Activated T-cell treated with anti-CD3 and anti-CD28 coated beads, Interleukin-2, amount 50 U/mL, for 24 hours (primary cell): ENCODE results near the gene NLRP1.

Experiments used
- DNase-seq: peaks from one replicate; pipeline ENCODE4 v3.0.0-alpha.2; 2020
- H3K27ac Mint-ChIP-seq: 2 replicates; pipeline ENCODE4 v1.8.0; 2020; ENCODE audit warnings: mild to moderate bottlenecking, mixed read lengths
- H3K27me3 Mint-ChIP-seq: 2 replicates; pipeline ENCODE4 v1.8.0; 2020; ENCODE audit warnings: mixed read lengths
- H3K36me3 Mint-ChIP-seq: 2 replicates; pipeline ENCODE4 v1.8.0; 2020; ENCODE audit warnings: low read depth, mixed read lengths
- H3K4me1 Mint-ChIP-seq: 2 replicates; pipeline ENCODE4 v1.8.0; 2020; ENCODE audit warnings: low read depth, mixed read lengths
- H3K4me3 Mint-ChIP-seq: 2 replicates; pipeline ENCODE4 v1.8.0; 2020; ENCODE audit warnings: mild to moderate bottlenecking, moderate library complexity, mixed read lengths
- H3K9me3 Mint-ChIP-seq: 2 replicates; pipeline ENCODE4 v1.8.0; 2020; ENCODE audit warnings: mixed read lengths

NLRP1 gene

DNA sequence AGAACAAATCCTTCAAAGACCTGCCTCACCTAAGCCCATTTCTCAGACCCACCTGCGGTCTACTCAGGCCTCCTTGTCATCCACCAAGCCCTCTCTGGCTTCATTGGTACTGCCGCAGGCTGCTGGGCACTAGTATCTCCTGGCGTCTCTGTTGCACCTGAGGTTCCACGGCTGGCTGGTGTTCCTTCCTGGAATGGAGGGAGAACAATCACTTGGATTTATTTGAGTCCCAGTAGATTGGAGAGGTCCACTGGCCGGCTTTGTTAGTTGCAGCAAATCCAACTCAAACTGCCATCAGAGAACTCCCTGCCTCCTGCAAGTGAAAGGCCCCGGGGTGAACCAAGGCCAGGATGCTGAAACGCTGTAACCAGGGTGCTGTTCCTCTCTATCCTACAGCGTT, 82.6 kb downstream of the NLRP1 start:
- Mint-ChIP-seq H3K27me3 (no peaks in the 10 kb centered on the region), H3K27ac (no peak overlapping the region), H3K9me3 (no peaks in the 10 kb centered on the region), H3K4me3 (peak overlapping the region; percentile 75), H3K4me1 (peaks cover 16% of the 10 kb centered on the region), H3K36me3 (no peaks in the 10 kb centered on the region)
- no peak for DNase-seq

DNA sequence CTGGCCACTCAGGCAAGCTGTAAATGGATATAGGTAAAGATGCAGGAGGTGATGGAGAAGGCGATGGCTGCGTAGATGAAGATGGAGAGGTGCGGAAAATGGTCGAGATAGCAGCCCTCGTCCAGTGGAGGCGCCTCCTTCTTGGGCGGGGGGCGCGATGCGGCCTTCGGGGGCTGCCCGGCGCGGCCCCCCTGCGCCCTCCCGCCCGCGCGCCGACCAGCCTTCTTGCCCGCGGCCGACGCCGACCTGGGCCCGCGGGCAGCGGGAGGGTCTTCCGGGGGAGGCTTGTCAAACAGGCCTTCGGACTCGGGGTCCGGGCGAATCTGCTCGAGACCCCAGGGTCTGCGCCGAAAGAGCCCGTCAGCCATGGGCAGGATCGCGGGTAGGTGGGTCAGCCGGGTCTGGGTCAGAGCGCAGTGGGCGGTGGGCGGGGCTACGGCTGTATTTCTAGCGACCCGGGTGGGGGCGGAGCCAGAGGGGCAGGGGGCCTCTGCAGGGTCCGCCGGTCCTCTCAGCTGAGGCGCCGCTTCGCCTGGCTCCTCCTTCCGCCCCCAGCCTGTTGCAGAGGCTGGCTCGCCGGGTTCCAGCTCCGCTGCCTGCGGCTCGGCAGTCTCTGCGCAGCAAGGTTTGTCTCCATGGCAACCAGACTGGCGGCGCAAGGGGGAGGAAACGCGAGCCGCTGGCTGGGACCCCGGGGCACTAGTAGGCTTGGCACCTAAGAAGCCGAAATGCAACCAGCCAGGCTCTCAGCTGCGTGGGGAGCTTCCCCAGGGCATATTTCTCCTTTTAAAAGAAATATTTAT, 83.5 kb downstream of the NLRP1 start:
- no peaks in the 10 kb centered on the region for H3K9me3 Mint-ChIP-seq
- peak overlapping the region; percentile 85 for H3K4me3 Mint-ChIP-seq
- H3K4me1 Mint-ChIP-seq: peaks cover 16% of the 10 kb centered on the region
- peak overlapping the region; percentile 24 for H3K27ac Mint-ChIP-seq
- no peaks in the 10 kb centered on the region for H3K36me3 Mint-ChIP-seq
- no peaks in the 10 kb centered on the region for H3K27me3 Mint-ChIP-seq
- peak; percentile 80 for DNase-seq

DNA sequence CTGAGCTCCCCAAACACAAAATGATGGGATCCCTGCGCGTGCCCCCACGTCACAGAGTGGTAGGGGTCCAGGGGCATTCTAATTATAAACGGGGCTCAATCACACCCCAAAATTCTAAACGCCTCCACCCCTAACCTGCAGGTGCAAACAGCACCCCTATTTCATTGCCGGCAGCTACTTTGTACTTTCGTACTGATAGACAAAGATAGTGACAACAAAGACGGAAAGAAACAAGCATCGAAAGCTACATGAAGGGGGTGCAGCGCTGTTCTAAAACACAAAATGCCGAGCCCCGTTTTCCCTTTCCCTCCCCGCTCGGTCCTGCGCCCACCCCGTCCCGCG, 84.1 kb downstream of the NLRP1 start:
- Mint-ChIP-seq H3K27ac (no peak overlapping the region), H3K27me3 (no peaks in the 10 kb centered on the region), H3K36me3 (no peaks in the 10 kb centered on the region), H3K4me1 (peaks cover 16% of the 10 kb centered on the region), H3K9me3 (no peaks in the 10 kb centered on the region), H3K4me3 (peak overlapping the region; percentile 85)
- peak; percentile 49 for DNase-seq

DNA sequence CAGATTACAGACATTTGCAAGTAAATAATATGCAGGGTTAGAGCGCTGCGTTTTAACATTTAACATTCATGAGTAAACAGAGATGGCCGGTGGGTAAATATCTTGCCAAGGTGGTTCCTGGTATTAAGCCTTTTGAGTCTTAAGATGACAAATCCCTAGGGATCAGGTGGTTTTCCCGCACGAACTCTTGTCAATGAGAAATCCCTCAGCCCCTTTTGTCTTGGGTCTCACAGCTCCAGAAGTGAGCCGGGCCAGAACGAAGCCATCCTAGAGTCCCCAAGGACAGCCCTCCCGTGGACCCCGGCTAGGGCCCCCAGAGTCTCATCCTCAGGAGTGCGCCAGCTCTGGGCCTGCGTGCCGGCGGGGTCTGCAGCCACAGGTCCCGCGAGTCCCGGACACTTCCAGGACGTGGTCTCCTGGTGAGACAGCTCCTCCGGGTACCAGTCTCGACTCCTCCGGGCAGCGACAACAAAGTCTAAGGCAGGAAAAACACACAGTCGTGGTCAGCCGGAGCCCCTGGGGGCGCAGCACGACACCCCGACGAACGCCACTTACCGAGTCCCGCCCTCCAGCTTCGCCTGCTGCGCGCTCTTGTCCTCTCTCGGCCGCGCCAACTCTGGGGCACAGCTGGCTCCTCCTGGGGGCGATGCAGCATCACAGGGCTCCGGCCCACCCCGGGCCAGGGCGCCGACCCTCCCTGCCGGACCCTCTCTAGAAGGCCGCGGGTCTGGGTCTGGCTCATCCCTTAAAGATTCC, 84.7 kb downstream of the NLRP1 start:
- Mint-ChIP-seq H3K9me3 (no peaks in the 10 kb centered on the region), H3K4me1 (peaks cover 16% of the 10 kb centered on the region), H3K27ac (no peak overlapping the region), H3K36me3 (no peaks in the 10 kb centered on the region), H3K4me3 (peak overlapping the region; percentile 85), H3K27me3 (no peaks in the 10 kb centered on the region)
- DNase-seq: no peak

- Mint-ChIP-seq H3K9me3 (no peaks in the 10 kb centered on the region), H3K4me3 (no peak overlapping the region), H3K27ac (no peak overlapping the region), H3K27me3 (no peaks in the 10 kb centered on the region), H3K36me3 (peaks cover 40% of the 10 kb centered on the region), H3K4me1 (peaks cover 21% of the 10 kb centered on the region)
- DNase-seq: no peak
Observed at GRCh38 chr17:5492970-5493369, 91.3 kb downstream of the NLRP1 start.

- H3K36me3 Mint-ChIP-seq: peaks cover 77% of the 10 kb centered on the region
- peak overlapping the region; percentile 95 for H3K4me3 Mint-ChIP-seq
- no peak for DNase-seq
- H3K9me3 Mint-ChIP-seq: no peaks in the 10 kb centered on the region
- H3K27me3 Mint-ChIP-seq: no peaks in the 10 kb centered on the region
- H3K27ac Mint-ChIP-seq: peak overlapping the region; percentile 99
- H3K4me1 Mint-ChIP-seq: peaks cover 51% of the 10 kb centered on the region
Observed at GRCh38 chr17:5488752-5489151, 95.6 kb downstream of the NLRP1 start.

DNA sequence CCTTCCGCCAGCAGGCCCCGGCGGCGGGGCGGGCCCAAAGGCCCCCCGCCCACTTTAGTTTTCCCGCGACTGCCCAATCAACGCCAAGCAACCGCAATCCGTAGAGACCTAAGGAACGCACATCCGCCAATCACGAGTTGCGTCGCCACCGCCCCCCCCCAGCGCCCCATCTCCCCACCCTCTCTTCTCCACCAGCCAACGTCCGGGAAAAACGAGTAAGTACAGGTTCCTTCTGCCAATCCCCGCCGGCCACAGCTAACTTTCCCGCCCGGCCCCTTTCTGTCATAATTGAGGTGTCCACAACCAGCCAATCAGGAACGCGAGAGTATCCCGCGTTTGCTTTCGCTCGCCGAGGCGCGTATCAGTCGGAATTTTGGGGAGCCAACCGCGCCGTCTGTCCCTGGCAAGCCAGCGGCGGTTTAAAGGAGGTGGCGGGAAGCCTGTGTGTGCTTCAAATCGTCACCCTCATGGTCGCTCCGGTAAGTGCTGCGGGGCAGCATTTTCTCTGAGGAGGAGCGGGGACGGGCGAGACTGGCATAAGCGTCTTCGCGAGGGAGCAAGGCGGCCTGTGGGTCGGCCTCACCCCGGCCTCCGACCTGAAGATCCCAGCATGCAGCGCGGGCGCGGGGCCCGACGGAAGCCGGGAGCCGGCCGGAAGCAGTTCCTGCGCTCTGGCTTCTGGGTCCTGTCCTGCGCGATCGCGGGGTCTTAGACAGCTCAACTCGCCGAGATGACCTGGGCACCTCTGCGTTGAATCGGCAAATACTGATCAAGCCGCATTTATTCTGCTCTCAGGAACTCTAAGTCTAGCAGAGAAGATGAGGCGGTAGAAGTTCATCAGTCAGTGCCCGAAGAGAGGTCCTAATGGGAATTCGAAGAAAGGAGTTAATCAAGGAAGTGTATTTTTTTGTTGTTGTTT, 97.8 kb downstream of the NLRP1 start, which contains the start of gene MIS12:
MIS12 (plus strand) TSS at position 361 of the 919 bp plus-strand sequence. CDS start 2,297 bp downstream, outside the sequence.
- peaks cover 69% of the 10 kb centered on the region for H3K4me1 Mint-ChIP-seq
- no peaks in the 10 kb centered on the region for H3K27me3 Mint-ChIP-seq
- DNase-seq: peak; percentile 94
- H3K36me3 Mint-ChIP-seq: peaks cover 92% of the 10 kb centered on the region
- peak within 1 kb of the TSS; percentile 95 for H3K4me3 Mint-ChIP-seq
- no peaks in the 10 kb centered on the region for H3K9me3 Mint-ChIP-seq
- peak within 1 kb of the TSS; percentile 99 for H3K27ac Mint-ChIP-seq

DNA sequence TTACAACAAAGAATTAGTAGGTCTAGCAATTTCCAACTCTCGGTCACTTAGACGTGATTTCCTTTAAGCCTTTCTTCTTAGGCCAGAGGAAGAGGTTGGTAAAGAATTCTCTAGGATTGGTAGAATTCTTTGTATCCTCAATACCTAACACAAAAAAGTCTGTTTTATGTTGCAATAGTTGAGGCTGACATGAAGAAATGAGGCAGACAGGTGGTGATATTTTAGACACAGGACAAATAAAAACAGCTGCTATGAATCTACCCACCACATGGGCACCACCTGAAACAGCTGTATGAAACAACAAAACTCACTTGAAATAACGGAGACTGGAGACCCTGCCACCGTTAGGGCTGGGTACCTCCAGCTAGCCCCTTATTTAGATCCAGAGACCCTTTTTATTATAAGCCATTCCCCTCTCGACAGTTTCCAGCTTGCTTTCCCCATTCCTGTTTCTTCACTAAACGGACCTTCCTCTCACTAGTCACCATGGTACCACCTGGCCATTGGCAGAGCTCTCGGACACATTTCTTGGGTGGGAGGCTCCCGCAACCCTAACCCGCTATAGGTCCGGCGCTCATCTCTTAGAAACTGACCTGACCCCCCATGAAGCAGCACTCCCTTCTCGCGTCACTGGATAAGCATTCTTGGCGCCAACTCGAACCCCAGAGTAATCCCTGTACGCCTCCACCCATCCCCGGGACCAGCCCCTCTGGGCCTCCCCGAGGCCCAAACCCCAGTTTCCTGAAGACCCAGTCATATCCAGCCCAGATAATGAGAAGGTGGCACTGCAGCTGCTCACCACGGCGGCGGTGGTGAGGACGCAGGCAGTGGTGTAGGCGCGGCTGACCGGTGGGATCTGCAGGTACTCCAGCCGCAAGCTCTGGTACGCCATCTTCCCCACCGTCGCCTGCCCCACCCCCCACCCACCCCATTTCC, 98.8 kb downstream of the NLRP1 start, which contains the start of gene DERL2:
DERL2 (minus strand) TSS at position 909 of the 936 bp plus-strand sequence; CDS start at position 892, 17 bp downstream.
- Mint-ChIP-seq H3K27me3 (no peaks in the 10 kb centered on the region), H3K27ac (peak within 1 kb of the TSS; percentile 99), H3K4me1 (peaks cover 72% of the 10 kb centered on the region), H3K36me3 (peaks cover 94% of the 10 kb centered on the region), H3K4me3 (peak within 1 kb of the TSS; percentile 95), H3K9me3 (no peaks in the 10 kb centered on the region)
- no peak for DNase-seq

DNA sequence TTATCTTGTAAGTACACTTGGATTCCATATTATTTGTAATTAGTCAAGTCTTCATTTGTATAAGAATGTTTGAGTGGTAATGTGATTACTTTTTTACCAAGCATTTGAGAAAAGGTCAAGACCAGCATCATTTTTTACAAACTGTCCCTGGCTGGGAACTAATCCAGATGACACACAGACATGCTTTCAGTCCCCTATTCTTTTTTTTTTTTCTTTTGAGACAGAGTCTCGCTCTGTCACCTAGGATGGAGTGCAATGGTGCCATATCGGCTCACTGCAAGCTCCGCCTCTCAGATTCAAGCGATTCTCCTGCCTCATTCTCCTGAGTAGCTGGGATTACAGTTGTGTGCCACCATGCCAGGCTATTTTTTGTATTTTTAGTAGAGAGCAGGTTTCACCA, 102.9 kb downstream of the NLRP1 start:
- no peak for DNase-seq
- peaks cover 56% of the 10 kb centered on the region for H3K4me1 Mint-ChIP-seq
- peak overlapping the region; percentile 70 for H3K27ac Mint-ChIP-seq
- no peak overlapping the region for H3K4me3 Mint-ChIP-seq
- no peaks in the 10 kb centered on the region for H3K27me3 Mint-ChIP-seq
- H3K9me3 Mint-ChIP-seq: no peaks in the 10 kb centered on the region
- H3K36me3 Mint-ChIP-seq: peaks cover 96% of the 10 kb centered on the region

DNA sequence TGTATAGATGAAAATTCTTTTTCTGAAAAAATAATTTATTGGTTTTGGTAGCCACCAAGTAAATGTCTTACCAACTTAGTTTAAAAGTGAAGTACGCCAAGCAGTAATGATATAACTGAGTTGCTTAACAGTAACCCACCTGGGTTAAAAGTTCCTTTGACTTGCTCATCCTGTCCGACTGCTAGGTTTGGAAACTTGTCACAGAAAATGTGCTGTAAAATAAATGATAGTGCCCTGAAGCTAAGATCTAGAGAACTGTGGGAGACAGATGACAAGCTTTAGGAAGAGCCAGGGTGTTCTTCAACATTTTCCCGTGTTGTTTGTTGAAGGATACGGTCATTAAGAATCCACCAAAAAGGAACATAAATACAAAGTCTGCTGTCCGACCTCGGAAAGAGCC, 103.3 kb downstream of the NLRP1 start:
- no peak for DNase-seq
- H3K27me3 Mint-ChIP-seq: no peaks in the 10 kb centered on the region
- no peak overlapping the region for H3K4me3 Mint-ChIP-seq
- peak overlapping the region; percentile 13 for H3K27ac Mint-ChIP-seq
- peaks cover 99% of the 10 kb centered on the region for H3K36me3 Mint-ChIP-seq
- no peaks in the 10 kb centered on the region for H3K9me3 Mint-ChIP-seq
- peaks cover 58% of the 10 kb centered on the region for H3K4me1 Mint-ChIP-seq

DNA sequence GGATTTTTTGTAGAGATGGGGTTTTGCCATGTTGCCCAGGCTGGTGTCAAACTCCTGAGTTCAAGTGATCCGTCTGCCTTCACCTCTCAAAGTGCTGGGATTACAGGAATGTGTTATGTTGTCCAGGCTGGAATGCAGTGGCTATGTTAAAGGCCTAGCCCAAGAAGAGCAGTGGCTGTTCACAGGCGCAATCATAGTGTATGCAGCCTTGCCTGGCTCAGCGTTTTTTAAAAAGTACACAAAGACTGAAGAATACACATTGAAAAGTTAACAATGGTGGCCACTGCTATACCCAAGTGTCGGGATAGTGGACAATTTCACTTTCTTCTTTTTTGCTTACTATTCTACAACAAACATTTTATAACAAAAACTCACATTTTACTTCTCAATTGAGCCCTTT, 105.3 kb downstream of the NLRP1 start:
- H3K9me3 Mint-ChIP-seq: no peaks in the 10 kb centered on the region
- peaks cover 42% of the 10 kb centered on the region for H3K4me1 Mint-ChIP-seq

GRCh38 chr17:5473906-5474305, 110.4 kb downstream of the NLRP1 start:
- H3K27ac Mint-ChIP-seq: peak overlapping the region; percentile 3
- H3K9me3 Mint-ChIP-seq: no peaks in the 10 kb centered on the region
- H3K4me1 Mint-ChIP-seq: peaks cover 26% of the 10 kb centered on the region
- H3K4me3 Mint-ChIP-seq: no peak overlapping the region
- peaks cover 71% of the 10 kb centered on the region for H3K36me3 Mint-ChIP-seq
- no peaks in the 10 kb centered on the region for H3K27me3 Mint-ChIP-seq
- DNase-seq: no peak

More for the DNA sequence above, 105.3 kb downstream of the NLRP1 start:
- no peak overlapping the region for H3K27ac Mint-ChIP-seq
- H3K27me3 Mint-ChIP-seq: no peaks in the 10 kb centered on the region
- no peak for DNase-seq
- H3K4me3 Mint-ChIP-seq: no peak overlapping the region
- peaks cover 96% of the 10 kb centered on the region for H3K36me3 Mint-ChIP-seq

GRCh38 chr17:5472511-5472910, 111.8 kb downstream of the NLRP1 start:
- Mint-ChIP-seq H3K9me3 (no peaks in the 10 kb centered on the region), H3K4me1 (peaks cover 22% of the 10 kb centered on the region), H3K36me3 (peaks cover 67% of the 10 kb centered on the region), H3K27me3 (no peaks in the 10 kb centered on the region), H3K4me3 (no peak overlapping the region), H3K27ac (peak overlapping the region; percentile 69)
- no peak for DNase-seq
